ENCODE results near the gene WDR33. TPM values are rescaled to one million over a fixed set of nuclear protein-coding genes. Genes with fewer than 3 reads are reported as not detected.
A peak's percentile ranks its signal among the peaks of the same experiment; 100 is the strongest.
"Not testable (repeated sequence)": the region's sequence is repeated elsewhere in the genome, so short reads cannot be mapped to it uniquely, and the experiment has no call there.

Gene WDR33
- total RNA-seq, 2 experiments from 2014 or later, result 59.8 to 61.5 TPM

DNA sequence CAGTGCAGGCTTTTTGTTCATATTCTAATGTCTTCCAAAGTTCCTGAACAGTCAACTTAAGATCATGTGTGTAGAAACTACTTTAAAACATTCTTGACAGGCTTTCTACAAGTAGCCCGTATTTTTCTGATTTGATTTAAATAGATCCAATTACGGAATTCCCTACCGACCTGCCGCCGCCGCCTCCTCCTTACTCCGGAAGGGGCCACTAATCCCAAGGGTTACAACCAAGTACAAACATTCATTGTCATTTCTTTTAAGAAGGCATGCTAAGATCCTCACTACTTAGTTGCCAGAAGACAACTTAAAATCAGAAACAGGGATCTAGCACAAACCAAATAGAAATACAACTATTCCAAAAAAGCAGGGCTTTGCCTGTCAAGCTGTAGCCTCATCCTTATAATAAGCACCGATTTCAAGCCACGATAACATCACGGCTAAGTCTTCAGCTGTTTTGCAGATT, 784 bp downstream of the WDR33 start:
- intact Hi-C loops (cut with DNase I, micrococcal nuclease), result loop anchor here (2.0 to 5.0 kb wide), 5 partner anchors 72 to 283 kb away; partner anchors contain the start of genes IWS1 (in 2 of the 2), SFT2D3 (in 2 of the 2) and GPR17 (in 1 of the 2)
- TF ChIP-seq, protein P1, sequence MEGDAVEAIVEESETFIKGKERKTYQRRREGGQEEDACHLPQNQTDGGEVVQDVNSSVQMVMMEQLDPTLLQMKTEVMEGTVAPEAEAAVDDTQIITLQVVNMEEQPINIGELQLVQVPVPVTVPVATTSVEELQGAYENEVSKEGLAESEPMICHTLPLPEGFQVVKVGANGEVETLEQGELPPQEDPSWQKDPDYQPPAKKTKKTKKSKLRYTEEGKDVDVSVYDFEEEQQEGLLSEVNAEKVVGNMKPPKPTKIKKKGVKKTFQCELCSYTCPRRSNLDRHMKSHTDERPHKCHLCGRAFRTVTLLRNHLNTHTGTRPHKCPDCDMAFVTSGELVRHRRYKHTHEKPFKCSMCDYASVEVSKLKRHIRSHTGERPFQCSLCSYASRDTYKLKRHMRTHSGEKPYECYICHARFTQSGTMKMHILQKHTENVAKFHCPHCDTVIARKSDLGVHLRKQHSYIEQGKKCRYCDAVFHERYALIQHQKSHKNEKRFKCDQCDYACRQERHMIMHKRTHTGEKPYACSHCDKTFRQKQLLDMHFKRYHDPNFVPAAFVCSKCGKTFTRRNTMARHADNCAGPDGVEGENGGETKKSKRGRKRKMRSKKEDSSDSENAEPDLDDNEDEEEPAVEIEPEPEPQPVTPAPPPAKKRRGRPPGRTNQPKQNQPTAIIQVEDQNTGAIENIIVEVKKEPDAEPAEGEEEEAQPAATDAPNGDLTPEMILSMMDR (IDR thresholded peaks at IDR 0.05), result no peak
- no peaks in the 10 kb centered on the region for H3K9me3 ChIP-seq (ENCODE audit: control insufficient read depth in 1 of 2, insufficient read depth in 1 of 2, low read length in 2 of 2)
- peak overlapping the region; percentile 99 for H3K27ac Mint-ChIP-seq
- no peaks in the 10 kb centered on the region for H3K36me3 ChIP-seq (ENCODE audit: insufficient read depth, low read length)
- peaks cover 44% of the 10 kb centered on the region for H3K36me3 Mint-ChIP-seq (ENCODE audit: low read depth)
- H3K4me1 ChIP-seq (ENCODE audit: insufficient read depth, low read length), result peaks cover 42% of the 10 kb centered on the region
- peak overlapping the region; percentile 97 for H3K4me3 Mint-ChIP-seq
- no peaks in the 10 kb centered on the region for H3K27me3 Mint-ChIP-seq
- POLR2A ChIA-PET, result interaction anchor here (1.1 to 2.6 kb wide), 7 partner anchors 19 to 283 kb away, joined by 3 to 18 read pairs (median 7); partner anchors contain the start of genes IWS1, POLR2D, SAP130 and SFT2D3
- ATAC-seq (ENCODE audit: poor library complexity), result no peak
- CTCF ChIA-PET, result no interaction called here
- H3K27ac ChIP-seq (ENCODE audit: low read depth in 1 of 2, low read length in 2 of 2), result peak overlapping the region; percentile 95 to 97
- H3K9me3 Mint-ChIP-seq, result no peaks in the 10 kb centered on the region
- peak overlapping the region; percentile 83 for H3K4me3 ChIP-seq (ENCODE audit: low read length)
- DNase-seq, result no peak
- peaks cover 60% of the 10 kb centered on the region for H3K4me1 Mint-ChIP-seq (ENCODE audit: low read depth)
- no peaks in the 10 kb centered on the region for H3K27me3 ChIP-seq (ENCODE audit: control insufficient read depth in 1 of 2, insufficient read depth in 2 of 2, low read length in 2 of 2)

DNA sequence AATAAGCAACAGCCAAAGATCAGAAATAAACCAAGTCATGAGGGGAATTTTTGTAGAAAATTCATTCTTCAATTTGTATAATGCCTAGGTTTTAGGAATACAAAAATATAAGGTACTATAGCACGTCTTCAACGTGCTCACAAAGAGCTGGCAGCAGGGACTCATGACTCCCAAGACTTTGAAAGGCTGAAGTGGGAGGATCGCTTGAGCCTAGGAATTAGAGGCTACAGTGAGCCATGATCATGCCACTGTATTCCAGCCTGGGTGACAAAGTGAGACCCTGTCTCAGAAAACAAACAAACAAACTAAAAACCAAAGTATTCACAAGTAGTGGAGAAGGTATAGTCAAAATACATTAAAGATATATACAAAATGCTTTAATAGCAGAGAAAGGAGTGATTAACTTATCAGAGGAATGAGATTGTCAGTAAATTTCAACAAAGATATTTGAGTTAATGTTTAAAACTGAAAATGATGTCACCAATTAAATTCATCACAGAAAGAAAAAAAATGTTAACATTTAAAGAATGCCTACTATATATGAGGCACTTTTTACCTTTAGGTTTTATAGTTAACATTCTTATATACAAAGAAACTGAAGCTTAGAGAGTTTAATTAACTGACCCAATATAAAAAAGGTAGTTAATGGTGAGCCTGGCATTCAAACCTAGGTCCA, 3.2 kb downstream of the WDR33 start:
- Mint-ChIP-seq H3K4me3 (peak overlapping the region; percentile 79), H3K27ac (peak overlapping the region; percentile 70), H3K9me3 (no peaks in the 10 kb centered on the region), H3K36me3 (ENCODE audit: low read depth) (peaks cover 52% of the 10 kb centered on the region), H3K27me3 (no peaks in the 10 kb centered on the region), H3K4me1 (ENCODE audit: low read depth) (peaks cover 80% of the 10 kb centered on the region)
- peaks cover 46% of the 10 kb centered on the region for H3K4me1 ChIP-seq (ENCODE audit: insufficient read depth, low read length)
- H3K9me3 ChIP-seq (ENCODE audit: control insufficient read depth in 1 of 2, insufficient read depth in 1 of 2, low read length in 2 of 2), result no peaks in the 10 kb centered on the region
- H3K4me3 ChIP-seq (ENCODE audit: low read length), result no peak overlapping the region
- no peak overlapping the region for H3K27ac ChIP-seq (ENCODE audit: low read depth in 1 of 2, low read length in 2 of 2)
- DNase-seq, result no peak
- TF ChIP-seq, protein P1 (IDR thresholded peaks at IDR 0.05), result no peak
- H3K36me3 ChIP-seq (ENCODE audit: insufficient read depth, low read length), result no peaks in the 10 kb centered on the region
- intact Hi-C loops (cut with DNase I, micrococcal nuclease), result no loop called here
- POLR2A ChIA-PET, result no interaction called here
- H3K27me3 ChIP-seq (ENCODE audit: control insufficient read depth in 1 of 2, insufficient read depth in 2 of 2, low read length in 2 of 2), result no peaks in the 10 kb centered on the region
- no peak for ATAC-seq (ENCODE audit: poor library complexity)
- CTCF ChIA-PET, result interaction anchor here (1.3 kb wide), 1 partner anchor 9 kb away, joined by 3 read pairs; no protein-coding TSS in a partner anchor

- DNase-seq; CTCF ChIA-PET; H3K27me3 ChIP-seq (ENCODE audit: control insufficient read depth in 1 of 2, insufficient read depth in 2 of 2, low read length in 2 of 2); H3K27ac ChIP-seq (ENCODE audit: low read depth in 1 of 2, low read length in 2 of 2); intact Hi-C loops (cut with DNase I, micrococcal nuclease); ATAC-seq (ENCODE audit: poor library complexity); H3K9me3 Mint-ChIP-seq; POLR2A ChIA-PET; H3K27me3 Mint-ChIP-seq; H3K4me3 ChIP-seq (ENCODE audit: low read length); H3K36me3 ChIP-seq (ENCODE audit: insufficient read depth, low read length); H3K9me3 ChIP-seq (ENCODE audit: control insufficient read depth in 1 of 2, insufficient read depth in 1 of 2, low read length in 2 of 2): not testable (repeated sequence)
- H3K4me1 ChIP-seq (ENCODE audit: insufficient read depth, low read length), result peaks cover 48% of the 10 kb centered on the region
- H3K4me1 Mint-ChIP-seq (ENCODE audit: low read depth), result peaks cover 81% of the 10 kb centered on the region
- H3K36me3 Mint-ChIP-seq (ENCODE audit: low read depth), result peaks cover 52% of the 10 kb centered on the region
- H3K27ac Mint-ChIP-seq, result peak overlapping the region; percentile 43
- H3K4me3 Mint-ChIP-seq, result peak overlapping the region; percentile 71
Observed at GRCh38 chr2:127806860-127807259, 4.1 kb downstream of the WDR33 start.
